GM15510 (cell line): Measurements from ENCODE around the gene DNAJB6.

Experiments
- POLR2A ChIP-seq: IDR thresholded peaks from 3 replicates; pipeline ENCODE4 v1.6.1; 2011; ENCODE audit warnings: borderline replicate concordance; ENCODE audit not compliant: insufficient read length; ENCODE audit errors: extremely low read depth

Gene DNAJB6

DNA sequence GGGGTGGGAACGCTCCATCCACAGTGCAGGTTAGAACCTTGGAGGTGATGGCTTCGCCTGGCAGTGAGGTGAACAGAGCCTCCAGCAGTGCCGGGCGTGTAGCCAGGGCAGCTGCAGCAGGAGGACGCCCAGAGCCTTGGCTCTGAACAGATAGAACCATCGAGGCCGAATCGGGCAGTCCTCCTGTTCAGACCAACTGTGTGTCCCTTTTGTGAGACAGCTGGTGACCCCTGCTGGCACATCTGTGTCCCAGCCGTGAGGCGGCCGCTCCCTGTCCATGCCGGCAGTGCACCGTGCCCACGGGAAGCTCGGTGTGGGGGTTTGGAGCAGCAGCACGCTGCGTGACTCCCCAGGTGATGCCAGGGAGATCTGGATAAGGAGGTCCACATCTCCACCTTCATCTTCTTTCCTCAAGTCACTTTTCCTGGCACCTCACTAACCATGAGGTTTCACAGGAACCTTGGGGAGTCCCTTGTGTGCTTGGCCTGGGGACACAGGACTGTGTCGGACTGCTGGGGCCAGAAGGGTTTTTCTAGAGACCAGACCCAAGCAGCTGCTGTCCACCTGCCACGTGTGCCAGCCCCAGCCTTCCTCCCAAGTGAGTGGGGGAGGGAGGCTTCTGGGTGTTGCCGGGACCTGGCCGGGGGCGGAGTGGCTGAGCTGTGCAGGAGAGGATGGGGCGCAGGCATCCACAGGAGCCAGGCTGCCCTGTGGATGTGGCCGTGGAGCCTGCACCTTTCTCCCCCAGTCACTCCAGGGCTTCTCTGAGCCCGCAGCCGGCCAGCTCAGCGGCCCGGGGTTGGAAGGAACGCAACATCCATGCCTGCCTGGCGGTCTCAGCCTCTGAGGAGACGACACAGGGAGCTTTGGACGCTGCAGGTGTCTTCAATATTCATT lies 69.4 kb downstream of the DNAJB6 start:
- no peak for TF ChIP-seq POLR2A

DNA sequence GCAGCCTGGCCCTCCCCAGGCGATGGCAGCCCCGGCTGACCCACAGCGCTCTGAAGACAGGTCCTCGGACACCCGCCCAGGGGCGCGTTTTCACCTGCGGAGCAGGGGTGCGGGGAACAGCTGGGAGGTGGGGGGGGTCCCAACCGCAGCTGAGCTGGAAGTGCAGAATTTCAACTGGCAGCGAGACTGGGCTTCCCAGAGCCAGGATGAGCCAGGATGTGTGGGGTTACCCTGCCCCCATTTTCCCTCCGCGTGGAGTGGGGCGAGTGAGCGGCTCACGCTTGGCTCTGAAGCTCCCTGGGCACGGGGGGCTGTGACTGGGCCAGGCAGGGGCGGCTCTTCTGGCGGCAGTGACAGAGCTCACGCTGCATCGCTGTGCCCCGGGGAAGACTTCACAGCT lies 70.2 kb downstream of the DNAJB6 start:
- no peak for TF ChIP-seq POLR2A

DNA sequence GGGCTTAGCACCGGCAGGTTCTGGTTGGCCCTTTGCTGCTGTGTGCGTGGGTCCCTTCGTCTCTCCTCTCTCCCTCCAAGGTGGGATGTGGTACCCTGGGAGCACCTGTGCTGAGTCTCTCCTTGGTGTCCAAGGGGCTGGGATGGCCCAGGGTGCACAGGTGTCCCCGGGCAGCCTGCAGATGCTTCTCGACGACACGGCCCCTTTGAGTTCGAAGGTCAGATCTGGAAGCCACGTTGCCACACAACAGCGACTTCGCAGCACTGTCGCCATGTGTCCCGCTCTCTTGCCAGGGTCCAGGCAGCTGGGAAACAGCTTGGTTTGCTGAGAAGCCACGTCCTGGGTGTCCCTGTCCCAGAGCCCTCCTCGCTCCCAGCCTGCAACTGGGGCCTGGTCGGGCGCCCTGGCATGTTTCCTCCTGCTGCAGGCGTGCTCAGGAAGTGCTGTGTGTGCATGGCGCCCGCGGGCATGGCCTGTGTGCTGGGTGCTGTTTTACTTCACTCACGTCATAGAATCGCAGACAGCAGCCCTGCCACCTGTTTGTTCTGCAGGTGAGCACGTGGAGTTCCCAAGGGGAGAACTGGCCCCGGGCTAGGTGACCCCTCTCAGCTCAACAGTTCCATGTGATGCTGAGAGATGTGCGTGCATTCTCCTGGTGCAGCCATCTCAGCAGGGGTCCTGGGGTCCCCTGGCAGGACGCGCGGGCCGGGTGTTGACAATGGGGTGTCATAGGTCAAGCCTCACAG lies 70.9 kb downstream of the DNAJB6 start:
- TF ChIP-seq POLR2A = no peak

DNA sequence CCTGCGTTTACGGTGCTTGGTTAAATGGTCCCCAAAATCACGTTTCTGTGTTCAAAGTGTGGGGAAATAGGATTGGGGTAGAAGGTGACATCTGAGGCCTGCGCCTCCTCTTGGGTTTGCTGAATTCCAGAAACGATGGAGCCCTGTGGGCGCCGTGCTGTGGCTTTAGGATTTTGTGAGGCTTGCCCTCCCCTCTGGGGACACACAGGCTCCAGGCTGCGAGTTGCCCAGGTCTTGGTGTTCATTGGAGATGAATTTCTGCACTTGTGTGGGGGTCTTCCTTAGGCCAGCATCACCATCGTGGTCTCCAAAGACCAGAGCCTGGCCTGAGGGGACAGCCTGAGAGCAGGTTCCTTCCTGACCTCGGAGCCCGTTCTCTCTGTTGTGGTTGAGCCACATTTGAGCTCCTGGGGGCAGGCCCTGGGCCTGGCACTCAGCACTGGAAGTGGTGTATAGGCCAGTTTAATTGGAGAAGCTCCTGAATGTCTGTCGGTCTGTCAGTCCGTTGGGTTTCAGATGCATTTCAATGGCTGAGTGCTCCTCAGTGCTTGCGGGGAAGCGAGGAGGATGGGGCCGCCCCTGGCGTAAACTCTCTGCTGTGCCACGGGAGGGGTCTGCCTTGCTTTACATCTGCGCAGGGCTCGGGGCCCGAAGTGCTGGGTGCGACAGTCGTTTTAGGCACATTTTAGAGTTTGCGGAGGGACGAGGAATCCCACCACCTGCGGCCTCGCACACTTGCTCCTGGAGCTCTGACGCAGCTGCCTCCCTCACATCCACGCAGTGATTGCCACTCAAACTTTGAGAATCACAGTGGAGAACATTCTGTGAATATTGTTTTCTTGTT lies 71.7 kb downstream of the DNAJB6 start:
- TF ChIP-seq POLR2A = no peak

DNA sequence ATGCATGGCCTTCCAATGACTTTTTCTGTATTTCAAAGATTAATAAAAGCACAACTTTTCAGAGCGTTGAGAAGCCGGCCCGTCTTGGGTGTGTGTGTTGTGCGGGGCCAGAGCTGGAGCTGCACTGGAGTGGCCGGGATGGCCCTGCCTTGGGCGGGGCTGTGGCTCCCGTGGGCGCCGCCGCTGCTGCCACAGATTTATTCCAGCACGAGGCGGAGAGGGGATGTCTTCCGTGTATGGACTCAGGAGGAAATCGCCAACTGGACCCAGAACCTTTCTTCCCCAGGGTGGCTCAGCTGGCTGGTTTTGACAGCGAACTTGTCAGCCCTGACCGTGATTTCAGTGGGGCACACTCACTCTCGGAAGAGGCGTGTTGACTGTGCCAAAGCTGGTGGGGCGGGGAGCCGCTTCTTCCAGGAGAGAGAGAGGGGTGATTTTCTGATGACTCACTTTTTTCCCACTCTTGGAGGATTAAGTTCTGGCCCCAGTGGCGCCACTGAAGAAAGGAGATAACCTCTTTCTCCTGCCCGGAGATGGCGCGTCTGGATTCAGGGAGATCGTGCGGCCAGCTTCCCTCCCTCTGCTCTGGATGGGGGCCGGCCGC lies 72.4 kb downstream of the DNAJB6 start:
- TF ChIP-seq POLR2A = no peak

DNA sequence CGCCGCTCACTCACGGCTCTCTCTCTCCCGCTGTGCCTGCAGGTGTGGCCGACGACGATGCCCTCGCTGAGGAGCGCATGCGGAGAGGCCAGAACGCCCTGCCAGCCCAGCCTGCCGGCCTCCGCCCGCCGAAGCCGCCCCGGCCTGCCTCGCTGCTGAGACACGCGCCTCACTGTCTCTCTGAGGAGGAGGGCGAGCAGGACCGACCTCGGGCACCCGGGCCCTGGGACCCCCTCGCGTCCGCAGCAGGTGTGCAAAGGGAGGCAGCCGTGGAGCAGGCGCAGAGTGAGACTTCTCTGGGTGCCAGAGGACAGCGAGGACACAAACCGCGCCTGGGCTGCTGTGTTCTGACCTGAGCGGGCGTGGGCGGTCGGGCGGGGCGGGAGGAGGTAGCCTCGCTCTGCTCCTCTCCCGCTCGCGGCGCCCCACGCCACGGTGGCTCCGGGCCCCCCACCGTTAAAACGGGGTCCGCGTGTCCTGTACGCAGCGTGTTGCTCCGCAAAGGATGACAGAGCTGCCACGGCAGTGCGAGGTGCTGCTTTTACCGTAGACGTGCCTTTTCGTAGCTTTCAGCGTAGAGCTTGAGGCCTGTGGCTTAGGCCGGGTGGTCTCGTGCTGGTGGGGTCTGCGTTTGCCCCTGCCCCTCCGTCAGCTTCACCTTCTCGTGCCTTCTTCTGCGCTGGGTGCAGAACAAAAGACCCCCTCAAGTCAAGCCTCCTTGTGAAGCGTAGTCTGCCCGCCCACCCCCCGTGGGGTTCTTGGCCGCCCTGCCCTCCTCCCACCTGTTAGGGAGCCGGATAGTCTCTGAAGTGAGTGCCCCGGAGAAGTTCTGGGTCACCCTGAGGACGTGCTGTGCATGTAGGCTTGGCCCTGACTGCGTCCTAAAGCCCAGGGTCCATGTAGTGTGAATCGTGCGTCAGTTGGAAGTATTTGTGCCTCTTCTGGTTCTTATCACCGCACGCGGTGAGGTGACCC lies 73.2 kb downstream of the DNAJB6 start:
- TF ChIP-seq POLR2A = no peak

DNA sequence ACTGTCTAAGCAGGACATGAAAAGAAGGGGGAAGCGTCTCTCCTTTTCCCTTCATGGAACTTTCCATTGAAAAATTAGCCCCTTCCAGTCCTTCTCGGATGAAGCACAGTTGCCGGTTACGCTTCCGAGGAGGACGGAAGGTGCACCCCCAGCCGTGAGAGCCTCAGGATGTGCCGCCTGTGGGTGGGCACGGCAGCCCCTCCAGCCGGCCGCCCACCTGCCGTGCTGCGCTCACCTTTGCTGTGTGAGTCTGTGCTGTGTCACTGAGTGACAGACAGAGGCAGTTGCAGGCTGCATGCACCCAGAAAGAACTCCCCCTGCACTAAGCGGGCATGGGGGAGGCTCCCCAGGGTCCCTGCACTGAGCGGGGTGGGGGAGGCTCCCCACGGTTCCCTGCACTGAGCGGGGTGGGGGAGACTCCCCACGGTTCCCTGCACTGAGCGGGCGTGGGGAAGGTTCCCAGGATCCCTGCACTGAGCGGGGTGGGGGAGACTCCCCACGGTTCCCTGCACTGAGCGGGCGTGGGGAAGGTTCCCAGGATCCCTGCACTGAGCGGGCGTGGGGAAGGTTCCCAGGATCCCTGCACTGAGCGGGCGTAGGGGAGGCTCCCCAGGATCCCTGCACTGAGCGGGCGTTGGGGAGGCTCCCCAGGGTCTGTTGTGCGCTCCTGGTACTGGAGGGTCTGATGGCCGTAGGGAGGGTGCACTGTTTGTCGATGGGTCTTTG lies 74.2 kb downstream of the DNAJB6 start:
- no peak for TF ChIP-seq POLR2A

DNA sequence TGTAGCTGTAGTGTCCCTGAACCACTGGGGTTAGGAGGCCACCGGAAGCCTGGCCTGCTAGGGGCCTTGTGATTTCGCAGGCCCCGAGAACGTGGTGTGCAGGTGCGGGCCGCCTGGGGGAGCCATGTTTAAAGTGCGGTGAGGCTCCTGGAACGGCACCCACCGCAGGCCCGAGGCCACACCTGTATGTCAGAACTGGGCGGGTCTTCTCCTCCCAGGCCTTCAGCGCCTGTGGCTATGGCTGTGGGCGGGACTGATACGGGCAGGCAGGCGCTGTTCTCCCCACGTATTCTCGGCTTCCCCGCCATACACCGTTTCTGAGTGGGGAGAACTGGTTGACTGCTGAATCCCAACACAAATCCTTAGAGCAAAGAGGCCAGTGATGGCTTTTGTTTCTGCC lies 74.8 kb downstream of the DNAJB6 start:
- no peak for TF ChIP-seq POLR2A

DNA sequence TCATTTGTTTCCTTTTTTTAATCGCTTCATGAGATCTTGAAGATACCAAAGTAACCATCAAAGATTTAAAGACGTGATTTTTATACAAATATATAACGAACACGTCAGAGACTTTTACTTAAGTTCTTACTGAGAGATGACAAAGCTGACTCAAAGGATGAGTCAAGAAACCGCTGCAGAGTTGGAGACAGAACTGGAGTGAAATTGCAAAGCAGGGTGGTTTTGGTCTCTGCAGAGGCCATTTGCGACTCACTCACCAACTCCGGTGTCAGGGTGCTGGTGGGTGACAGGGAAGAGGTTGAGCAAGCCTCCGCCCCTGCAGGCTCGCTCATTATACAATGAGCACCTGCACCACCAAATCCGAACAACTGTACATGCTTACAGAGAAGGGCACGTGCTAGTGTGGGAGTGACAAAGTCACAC lies 75.2 kb downstream of the DNAJB6 start:
- no peak for TF ChIP-seq POLR2A

DNA sequence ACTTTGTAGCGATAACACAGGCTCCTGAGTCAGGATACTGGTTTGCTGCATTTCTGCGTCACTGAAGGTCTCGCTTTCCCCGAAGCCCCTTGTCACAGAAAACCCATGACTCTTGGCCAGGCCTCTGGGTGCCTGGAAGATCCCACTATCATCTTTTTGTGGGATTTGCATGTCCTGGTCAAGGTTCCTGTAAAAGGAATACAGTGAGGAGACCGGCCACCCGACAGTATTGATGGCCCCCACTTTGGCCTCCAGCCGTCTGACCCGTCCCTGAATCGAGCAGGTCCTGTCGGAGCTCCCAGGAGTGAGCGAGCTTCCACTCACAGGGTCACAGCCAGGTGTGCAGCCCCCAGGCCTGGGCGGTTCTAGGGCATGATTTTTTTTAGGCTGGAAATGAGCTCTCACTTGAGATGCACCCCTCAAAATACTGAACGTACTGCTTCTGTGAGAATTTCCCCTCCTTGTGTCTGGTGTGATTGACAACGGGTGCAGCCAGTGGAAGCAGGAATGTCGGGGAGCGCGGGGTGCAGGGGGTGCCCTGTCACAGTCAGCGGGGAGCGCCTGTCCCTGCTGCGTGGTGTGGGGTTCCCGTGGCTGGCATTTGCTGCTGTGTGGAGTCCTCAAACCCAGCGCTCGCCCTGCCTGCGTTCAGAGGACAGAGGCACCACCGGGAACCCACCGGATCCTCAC lies 75.8 kb downstream of the DNAJB6 start:
- TF ChIP-seq POLR2A = no peak

DNA sequence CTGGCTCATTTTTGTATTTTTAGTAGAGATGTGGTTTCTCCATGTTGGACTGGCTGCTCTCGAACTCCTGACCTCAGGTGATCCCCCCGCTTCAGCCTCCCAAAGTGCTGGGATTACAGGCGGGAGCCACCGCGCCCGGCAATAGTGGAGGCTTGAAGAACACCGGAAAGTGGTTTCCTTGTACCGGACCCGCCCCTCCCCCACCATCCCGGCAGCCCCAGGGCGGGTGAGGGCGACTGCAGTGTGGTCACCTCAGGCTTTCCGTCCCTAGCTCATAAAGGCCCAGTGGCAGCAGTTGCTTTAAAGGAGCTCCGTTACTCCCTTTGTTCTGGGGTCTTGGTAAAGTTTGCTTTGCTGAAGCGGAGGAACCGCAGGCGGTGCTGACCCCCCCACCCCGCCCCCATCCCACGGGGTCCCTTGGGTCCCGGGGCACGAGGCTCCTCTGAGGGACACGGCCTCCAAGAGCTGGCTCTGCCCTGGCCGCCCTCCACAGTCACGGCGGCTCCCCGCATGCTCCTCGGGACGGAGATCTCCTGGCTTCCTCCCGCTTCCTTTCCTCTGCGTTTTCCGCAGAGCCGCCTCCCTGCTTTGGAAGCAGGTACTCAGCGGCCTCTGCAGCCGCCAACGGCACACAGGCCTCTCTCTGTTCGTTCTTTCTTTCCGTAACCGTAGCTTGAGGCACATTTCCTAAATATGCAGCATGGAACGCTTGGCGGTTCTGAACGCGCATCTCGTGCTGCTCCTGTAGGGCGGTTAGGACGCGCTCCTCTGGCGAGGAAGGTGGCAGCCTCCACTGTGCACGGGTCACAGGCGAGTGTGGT lies 77.3 kb downstream of the DNAJB6 start:
- TF ChIP-seq POLR2A = no peak

DNA sequence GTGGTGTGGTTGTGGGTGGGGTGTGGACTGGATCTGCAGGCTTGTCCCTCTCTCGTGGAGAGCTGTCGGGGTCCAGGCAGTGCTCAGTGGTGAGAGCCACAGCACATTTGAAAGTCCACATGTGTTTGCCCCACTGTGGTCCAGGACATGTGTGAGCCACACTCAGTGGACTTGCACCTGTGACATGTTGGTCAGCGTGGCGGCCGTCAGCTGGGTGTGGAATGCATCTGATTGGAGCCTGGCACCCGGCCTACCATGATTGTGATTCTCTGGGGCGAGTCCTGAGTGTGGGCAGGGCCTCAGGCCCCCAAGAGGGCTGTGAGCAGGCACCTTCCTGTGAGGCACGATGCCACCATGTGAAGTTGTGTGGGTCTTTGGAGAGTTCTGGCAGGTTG lies 77.9 kb downstream of the DNAJB6 start:
- TF ChIP-seq POLR2A = no peak

DNA sequence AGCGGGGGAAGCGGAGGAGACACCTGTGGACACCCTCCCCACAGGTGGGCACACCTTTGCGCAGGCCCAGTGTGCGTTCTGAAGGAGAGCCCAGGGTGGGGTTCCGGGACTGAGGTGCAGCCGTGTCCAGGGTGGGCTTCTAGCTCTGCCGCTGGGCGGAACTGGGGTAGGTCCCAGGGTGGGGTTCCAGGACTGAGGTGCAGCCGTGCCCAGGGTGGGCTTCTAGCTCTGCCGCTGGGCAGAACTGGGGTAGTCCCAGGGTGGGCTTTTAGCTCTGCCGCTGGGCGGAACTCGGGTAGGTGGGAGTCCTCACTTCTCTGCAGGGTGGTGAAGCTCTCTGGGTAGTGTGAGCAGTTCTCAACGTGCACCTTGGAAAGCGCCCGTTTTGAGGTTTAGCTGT lies 78.7 kb downstream of the DNAJB6 start:
- TF ChIP-seq POLR2A = no peak
